GM18861 (cell line): ENCODE measurements around the gene IFNAR1.
"Not testable (repeated sequence)": the region's sequence is repeated elsewhere in the genome, so short reads cannot be mapped to it uniquely, and the experiment has no call there.

ENCODE experiments used
- ATAC-seq: cut with Tn5 transposase; IDR thresholded peaks from one replicate; pipeline ENCODE4 v1.9.1; 2021; ENCODE audit not compliant: unreplicated experiment

Gene IFNAR1

DNA sequence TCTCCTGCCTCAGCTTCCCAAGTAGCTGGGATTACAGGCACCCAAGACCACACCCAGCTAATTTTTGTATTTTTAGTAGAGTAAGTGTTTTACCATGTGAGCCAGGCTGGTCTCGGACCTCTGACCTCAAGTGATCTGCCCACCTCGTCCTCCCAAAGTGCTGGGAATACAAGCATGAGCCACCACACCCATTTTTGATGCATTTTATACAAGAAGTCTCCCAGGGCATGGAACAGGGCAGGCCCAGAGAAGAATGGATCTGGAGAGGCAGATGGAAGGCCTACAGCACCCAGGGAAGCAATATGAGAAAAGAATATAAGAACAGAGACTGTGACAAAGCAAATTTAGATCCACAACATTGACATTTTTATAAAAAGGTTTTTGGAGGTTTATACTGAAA is 18.8 kb upstream of the IFNAR1 start:
- no peak for ATAC-seq

DNA sequence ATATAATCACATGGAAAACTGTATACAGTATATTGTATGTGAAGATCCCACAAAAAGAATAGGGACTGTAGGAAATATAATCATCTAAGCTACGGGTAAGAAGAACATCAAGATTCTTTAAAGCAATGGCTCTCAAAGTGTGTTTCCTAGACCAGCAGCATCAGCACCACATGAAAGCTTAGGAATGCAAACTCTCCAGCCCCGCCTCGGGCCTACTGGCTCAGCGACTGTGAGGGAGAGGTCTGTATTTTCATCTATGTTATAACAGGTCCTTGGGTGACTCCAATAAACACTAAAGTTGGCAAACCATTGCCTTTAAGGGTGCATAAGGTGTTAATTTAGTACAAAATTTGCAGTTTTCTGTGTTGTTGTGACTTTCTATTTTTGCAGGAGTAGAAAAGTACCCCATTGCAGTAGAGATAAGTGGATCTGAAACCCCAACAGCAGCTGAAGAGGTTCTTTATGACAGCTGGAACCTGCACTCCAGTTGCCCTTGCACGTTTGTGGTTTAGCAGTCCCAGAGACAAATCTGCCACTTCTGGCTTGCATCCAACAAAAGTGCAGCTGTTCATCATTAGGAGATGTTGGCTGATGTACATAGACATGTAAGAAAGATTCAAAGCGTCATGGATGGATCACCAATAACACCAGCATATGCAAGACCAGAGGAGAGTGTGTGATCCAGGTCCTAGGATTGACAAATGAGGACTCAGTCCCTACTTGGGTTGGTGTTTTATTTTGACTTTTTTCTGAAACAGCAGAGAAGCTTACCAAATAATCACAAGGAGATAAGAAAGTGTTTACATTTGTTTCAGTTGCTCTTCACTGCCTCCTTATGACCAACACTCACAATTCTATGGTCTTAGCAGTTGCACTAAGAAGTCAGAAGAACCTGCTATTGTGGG is 15.9 kb upstream of the IFNAR1 start:
- peak; percentile 82 for ATAC-seq

DNA sequence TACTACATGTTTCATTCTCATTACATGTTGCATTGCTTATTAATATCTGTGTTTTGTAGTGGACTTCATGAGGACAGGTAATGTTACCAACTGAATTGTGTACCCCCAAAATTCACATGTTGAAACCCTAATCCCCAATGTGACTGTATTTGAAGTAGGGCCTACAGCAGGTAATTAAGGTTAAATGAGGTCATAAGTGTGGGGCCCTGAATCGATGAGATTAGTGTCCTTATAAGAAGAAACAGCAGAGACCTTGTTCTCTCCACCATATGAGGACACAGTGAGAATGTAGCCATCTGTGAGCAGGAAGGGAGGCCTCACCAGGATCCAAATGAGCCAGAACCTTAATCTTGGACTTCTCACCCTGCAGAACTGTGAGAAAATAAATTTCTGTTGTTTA is 15.0 kb upstream of the IFNAR1 start:
- ATAC-seq: no peak

DNA sequence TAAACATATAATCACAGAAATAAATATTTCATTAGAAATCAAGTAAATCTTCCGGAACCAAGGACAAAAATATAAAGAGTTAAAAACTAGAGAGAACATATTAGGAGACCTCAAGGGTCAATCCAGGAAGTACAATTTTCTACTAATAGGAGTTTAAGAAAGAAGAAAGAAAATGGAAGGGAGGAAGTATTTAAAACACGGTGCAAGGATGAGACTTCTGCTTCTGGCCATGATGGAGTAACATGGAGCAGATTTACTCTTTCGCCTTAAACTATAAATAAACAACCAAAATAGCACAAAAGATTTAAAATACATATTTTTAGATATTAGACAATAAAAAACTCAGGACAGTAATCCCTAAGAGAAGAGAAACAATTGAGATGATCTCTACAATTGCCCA is 12.6 kb upstream of the IFNAR1 start:
- no peak for ATAC-seq

DNA sequence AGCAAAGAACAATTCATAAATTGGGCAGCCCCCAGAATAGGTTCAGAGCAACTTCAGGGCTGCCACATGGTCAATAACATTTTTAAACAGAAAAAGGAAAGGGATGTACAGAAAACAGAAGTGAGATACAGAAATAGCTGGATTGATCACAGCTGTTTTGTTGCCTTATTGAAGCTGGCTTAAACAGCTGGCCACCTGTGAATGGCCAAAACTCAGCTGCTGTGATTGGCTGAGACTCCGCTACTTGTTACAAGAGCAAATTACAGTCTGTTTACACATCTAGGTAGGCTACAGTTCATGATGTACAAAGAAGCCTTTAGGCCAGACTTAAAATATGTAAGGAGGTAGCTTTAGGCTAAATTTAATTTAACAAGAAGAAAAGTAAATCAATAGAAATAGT is 11.6 kb upstream of the IFNAR1 start:
- ATAC-seq: no peak

DNA sequence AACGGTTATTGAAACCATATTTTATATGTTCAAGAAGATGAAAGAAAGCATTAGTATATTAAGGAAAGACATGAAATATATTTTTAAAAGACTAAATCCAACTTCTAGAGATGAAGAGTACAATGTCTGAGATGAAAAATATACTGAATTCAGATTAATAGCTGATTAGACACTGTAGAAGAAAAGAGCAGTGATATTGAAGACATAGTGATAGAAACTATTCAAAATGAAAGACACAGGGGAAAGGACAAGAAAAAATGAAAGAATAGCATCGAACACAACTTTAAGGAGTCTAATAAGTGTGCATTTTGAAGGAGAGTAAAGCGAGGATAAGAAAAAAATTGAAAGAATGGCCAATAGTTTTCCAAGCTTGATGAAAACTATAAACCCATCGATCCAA is 11.2 kb upstream of the IFNAR1 start:
- no peak for ATAC-seq

DNA sequence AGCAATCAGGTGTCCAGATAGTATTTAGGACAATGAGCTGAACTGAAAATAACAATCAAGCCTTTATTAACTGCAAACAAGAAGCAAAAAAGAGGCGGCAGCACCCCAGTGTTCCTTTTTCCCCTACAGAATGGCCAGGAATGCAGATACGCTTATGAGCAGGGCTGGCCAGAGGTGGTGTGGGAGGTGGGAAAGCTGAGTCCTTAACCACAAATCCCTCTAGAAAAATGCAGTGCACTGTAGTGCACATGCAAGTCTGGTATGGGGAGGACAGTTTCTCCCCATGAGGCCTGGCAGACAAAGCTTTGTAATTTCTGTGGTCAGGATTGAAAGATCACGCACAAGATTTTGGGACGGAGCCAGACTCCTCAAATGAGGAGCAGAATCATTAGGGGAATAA is 10.7 kb upstream of the IFNAR1 start:
- ATAC-seq: no peak

DNA sequence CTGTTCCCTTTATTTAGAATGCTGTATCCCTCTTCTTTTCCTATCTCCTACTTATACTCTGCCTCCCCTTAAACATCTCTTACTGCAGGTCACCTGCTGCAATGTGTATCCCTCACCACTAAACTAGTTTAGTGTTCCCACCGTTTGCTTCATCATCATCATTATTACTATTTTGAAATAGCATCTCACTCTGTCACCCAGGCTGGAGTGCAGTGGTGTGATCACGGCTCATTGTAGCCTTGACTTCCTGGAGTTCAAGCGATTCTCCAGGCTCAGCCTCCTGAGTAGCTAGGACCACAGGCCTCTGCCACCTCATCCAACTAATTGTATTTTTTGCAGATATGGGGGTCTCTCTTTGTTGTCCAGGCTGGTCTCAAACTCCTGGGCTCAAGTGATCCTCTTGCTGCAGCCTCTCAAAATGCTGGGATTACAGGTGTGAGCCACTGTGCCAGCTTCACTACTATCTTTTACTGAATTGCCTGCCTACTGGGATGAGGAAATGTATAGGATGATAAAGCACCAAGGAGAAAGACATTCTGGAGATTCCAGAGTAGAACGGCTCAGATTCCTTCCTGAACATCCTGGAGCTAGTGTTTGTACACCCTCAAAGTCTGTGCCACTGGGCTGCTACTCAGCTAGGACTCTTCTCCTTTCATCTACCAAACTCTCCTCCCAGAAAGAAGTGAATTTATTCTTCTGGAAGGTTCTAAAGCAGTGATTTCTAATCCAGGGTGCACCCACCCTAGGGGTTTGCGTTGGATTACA is 8.6 kb upstream of the IFNAR1 start:
- ATAC-seq: no peak

DNA sequence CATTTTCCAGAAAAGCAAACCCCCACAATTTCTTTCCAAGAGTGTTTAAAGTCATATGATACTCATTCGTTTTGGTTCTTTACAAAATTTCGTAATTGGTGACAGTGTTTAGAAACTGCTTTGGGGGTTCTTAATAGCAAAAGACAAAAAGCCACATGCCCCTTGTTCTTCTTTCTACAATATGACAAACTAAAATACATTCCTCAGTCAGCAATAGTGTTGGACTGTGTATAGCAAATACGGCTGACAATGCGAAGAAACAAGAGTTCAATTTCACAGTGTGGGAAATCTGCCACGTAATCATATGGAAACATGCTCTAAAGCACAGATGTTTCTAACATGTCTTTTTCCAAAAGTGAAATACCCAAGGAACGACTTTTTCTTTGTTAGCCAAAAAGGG is 7.6 kb upstream of the IFNAR1 start:
- no peak for ATAC-seq

DNA sequence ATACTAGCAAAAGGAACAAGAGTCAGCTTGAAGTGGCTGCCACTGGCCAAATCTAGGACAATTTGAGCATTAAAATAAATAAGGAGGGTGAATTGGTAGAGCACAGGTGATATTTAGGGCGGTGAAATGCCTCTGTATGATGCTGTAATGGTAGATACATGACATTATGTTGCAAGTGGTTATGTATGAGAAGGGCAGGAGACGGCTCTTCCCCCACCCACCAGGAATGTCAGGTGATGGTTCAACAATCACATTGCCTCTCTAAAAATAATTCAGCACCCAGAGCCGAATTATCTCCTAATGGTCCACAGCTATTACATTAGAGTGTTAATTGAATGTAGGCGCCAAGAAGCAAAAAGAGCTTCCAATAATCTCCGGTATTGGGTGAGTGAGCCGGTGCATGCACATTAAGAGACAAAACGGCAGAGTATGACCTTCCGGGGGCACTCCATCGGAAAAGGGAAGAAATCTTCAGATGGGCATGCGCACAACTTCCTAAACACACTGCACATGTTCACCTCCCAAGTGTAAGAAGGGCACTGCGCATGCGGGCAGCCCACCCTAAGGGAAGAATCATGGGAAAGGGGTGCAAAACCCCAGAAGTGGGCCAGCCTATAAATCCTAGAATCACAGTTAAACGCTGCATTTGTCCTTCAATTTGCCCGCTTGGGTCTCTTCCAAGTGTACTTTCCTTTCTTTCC is 6.8 kb upstream of the IFNAR1 start:
- no peak for ATAC-seq

DNA sequence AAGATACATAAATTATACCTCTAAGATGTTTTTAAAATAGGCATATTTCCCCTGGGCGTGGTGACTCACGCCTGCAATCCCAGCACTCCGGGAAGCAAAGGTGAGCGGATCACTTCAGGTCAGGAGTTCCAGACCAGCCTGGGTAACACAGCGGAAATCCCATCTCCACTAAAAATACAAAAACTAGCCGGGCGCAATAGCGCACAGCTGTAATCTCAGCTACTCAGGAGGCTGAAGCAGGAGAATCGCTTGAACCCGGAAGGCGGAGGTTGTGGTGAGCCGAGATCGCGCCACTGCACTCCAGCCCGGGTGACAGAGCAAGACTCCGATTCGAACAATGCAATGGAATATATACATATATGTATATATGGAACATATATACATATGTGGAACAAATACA is 3.8 kb upstream of the IFNAR1 start:
- not testable (repeated sequence) for ATAC-seq

DNA sequence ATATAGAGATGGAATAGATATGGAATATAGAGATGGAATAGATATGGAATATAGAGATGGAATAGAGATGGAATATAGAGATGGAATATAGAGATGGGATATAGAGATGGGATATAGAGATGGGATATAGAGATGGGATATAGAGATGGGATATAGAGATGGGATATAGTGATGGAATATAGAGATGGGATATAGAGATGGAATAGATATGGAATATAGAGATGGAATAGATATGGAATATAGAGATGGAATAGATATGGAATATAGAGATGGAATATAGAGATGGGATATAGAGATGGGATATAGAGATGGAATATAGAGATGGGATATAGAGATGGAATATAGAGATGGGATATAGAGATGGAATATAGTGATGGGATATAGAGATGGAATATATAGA is 1.2 kb upstream of the IFNAR1 start:
- ATAC-seq: not testable (repeated sequence)

DNA sequence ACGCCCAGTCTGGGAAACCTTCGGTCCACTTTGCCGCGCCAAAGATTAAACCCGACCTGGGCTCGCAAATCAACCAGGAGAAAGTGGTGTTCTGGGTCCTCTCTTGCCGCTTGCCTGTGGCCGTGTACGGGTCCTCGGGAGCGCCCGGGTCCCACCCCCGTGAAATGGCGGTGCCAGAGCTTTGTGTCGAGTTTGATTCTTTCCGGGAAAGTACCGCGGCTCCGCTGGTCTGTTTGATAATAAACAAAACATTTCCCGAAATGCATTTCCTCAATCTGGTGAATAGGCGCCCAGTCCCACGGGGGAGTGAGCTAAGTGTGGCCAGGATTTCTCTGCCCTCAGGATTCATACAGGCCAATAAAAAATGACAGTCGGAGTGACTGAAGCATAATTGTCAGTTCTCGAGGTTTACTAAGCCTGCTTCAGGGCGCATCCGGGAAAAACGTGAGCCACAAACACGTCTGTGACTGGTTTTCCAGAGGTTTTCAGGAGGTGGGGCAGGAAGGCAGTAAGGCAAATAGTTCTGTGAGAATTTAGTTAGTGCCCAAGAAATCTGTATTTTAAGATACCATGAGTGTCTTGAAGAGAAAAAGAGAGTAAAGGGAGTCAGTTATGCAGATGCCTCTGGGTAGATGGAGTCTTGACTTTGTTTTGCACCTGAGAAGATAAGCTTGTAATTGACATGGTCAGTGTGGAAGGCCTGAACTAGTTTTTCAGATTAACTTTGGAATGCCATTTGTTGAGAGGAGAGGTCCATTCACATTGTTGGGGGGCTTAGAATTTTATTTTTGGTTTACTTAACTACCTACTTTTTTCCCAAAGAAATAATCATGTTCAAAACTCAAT is 675 bp downstream of the IFNAR1 start:
- ATAC-seq: peak; percentile 28

DNA sequence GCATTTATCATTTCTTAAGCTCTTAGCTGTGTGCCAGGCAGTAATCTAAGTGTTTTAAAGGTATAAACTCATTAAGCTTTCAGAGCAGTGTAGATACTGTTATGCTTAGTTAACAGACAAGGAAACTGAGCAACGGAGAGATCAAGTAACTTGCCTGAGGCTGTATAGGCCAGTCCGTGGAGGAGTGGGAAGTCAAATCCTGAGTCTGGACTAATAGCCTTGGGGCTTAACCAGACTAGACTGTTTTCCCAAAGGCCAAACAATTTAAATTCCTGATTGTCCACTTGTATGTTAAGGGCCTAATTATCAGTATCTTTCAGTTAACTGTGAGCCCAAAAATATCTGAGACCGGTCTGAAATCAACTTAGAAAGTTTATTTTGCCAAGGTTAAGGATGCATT is 2.6 kb downstream of the IFNAR1 start:
- no peak for ATAC-seq

DNA sequence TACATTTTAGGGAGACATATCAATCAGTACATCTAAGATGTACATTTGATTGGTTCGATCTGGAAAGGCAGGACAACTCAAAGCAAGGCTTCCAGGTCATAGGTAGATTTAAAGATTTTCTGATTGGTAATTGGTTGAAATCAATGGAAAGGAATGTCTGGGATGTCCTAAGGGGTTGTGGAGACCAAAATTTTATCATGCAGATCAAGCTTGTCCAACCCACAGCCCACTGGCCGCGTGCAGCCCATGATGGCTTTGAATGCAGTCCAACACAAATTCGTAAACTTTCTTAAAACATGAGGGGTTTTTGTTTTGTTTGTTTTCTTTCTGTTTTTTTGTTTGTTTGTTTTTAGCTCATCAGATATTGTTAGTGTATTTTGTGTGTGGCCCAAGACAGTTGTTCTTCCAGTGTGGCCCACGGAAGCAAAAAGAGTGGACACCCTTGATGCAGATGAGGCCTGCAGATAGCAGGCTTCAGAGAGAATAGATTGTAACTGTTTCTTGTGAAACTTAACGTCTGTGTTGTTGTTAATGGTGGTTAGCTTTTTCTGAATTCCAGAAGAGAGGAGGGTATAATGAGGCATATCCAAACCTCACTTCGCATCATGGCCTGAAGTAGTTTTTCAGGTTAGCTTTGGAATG is 3.1 kb downstream of the IFNAR1 start:
- ATAC-seq: no peak

DNA sequence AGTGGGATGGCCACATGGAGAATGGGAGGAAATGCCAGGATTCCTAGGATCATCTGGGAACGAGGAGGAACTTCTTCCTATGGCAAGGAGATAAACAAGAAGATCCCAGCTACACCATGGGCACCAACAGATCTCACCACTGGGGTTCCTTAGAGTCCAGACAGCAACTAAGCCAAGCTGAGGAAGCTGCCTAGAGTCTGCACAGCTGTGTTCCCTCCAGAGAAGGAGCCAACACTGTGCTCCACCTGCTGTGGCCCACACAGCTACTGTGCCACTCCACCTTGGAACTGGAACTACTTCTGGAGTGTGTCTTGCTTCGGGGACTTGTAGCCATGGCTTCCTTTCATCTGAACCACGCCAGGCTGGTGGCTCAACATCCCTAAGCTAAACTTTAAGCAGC is 6.0 kb downstream of the IFNAR1 start:
- ATAC-seq: no peak

DNA sequence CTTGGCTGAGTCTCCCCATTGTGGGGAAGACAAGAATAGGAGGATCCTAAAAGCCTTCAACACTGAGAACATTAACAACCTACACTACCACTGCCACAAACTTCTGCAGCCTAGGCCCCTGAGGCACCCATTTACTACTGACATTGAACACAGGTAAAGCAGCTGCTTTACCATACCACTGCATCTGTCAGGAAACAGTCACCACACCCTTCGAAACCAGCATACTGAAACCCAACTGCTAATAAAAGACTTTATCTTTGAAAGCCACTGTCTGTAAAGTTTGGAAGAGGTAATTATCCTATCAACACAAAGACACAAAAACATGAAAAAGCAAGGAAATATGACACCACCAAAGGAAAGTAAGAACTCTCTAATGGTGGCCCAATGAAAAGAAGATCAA is 7.4 kb downstream of the IFNAR1 start:
- ATAC-seq: no peak

DNA sequence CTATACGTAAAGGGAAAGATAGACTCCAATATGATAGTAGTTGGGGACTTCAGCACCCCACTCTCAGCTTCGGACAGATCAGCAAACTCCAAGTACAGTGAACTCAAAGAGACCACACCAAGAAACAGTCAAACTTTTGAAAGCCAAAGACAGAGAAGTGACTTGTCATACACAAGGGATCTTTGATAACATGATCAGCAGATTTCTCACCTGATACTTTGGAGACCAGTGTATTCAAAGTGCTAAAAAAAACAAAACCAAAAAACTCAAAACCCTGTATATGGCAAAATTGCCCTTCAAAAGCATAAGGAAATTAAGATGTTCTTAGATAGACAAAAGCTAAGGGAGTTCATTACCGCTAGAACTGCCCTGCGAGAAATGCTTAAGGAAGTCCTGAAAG is 9.4 kb downstream of the IFNAR1 start:
- ATAC-seq: no peak

DNA sequence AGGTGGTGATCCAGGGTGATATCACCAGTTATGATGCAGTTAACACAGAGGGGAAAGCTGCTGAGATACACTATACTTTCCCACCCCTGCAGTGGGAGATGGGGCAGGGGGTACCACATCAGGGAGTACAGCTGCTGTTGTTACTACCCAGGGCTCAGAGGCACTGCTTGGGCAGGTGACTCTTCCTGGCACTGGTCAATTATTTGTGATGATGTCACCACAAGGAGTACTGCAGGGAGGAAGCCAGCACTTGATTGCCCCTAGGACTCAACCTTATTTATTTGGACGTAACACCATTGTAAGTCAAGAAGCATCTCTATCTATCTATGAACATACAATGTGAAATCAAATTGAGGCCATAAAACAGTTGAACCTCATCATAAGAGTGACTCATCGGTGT is 10.1 kb downstream of the IFNAR1 start:
- no peak for ATAC-seq

DNA sequence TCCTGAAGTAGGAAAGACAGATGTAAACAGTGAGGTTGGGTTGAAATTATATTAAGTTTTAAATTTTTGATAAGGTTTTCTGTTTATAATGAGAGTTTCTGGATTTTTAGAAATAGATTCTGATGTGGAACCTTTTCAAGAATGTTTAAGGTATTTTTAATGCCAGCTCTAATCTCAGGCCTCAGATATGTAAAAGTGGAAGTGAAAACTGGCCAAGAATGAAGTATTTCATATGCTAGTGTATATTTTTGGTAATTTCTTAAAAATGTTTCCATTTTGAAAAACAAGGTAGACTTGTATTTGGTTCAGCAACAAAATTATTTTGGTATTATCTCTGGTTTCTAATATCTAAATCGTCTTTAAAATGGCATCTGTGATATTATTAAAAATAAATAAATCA is 14.4 kb downstream of the IFNAR1 start:
- no peak for ATAC-seq
